HFF-Myc (cell line): ENCODE measurements around the gene LIMA1.
"Not testable (repeated sequence)": the region's sequence is repeated elsewhere in the genome, so short reads cannot be mapped to it uniquely, and the experiment has no call there.

Experiments used
- DNase-seq: peaks from one replicate; pipeline ENCODE4 v3.0.0-alpha.2; 2011; ENCODE audit warnings: low read depth; ENCODE audit errors: extremely low read depth
- H3K4me3 ChIP-seq: replicated peaks from 2 replicates; pipeline ENCODE4 v1.5.1; 2011; ENCODE audit warnings: low read depth, mild to moderate bottlenecking, control low read depth, low read length
- CTCF ChIP-seq: IDR thresholded peaks from 2 replicates; pipeline ENCODE4 v1.5.1; 2012; ENCODE audit warnings: mild to moderate bottlenecking, low read depth, low read length, control low read depth; ENCODE audit errors: missing control alignments

The LIMA1 gene

GRCh38 chr12:50317203-50317602, 33.9 kb upstream of the LIMA1 start:
- TF ChIP-seq CTCF: peak; percentile 3
- H3K4me3 ChIP-seq: no peak overlapping the region
- DNase-seq: no peak

GRCh38 chr12:50315803-50316202, 32.5 kb upstream of the LIMA1 start:
- no peak for DNase-seq
- no peak overlapping the region for H3K4me3 ChIP-seq
- TF ChIP-seq CTCF: no peak

GRCh38 chr12:50314636-50315312, 31.5 kb upstream of the LIMA1 start:
- peak; percentile 49 for TF ChIP-seq CTCF
- no peak overlapping the region for H3K4me3 ChIP-seq
- DNase-seq: peak; percentile 48

- H3K4me3 ChIP-seq: not testable (repeated sequence)
These were observed 30.7 kb upstream of the LIMA1 start for GRCh38 chr12:50313971-50314370.

GRCh38 chr12:50313256-50313931, 30.1 kb upstream of the LIMA1 start:
- no peak for DNase-seq
- no peak for TF ChIP-seq CTCF

More at GRCh38 chr12:50313971-50314370, 30.7 kb upstream of the LIMA1 start:
- not testable (repeated sequence) for DNase-seq

GRCh38 chr12:50311858-50312609, 28.7 kb upstream of the LIMA1 start:
- not testable (repeated sequence) for H3K4me3 ChIP-seq, DNase-seq

More at GRCh38 chr12:50313256-50313931, 30.1 kb upstream of the LIMA1 start:
- no peak overlapping the region for H3K4me3 ChIP-seq

- no peak for DNase-seq
- TF ChIP-seq CTCF: no peak
- no peak overlapping the region for H3K4me3 ChIP-seq
These were observed 26.6 kb upstream of the LIMA1 start for GRCh38 chr12:50309950-50310349.
